ENCODE data around the gene RINT1.

DNA sequence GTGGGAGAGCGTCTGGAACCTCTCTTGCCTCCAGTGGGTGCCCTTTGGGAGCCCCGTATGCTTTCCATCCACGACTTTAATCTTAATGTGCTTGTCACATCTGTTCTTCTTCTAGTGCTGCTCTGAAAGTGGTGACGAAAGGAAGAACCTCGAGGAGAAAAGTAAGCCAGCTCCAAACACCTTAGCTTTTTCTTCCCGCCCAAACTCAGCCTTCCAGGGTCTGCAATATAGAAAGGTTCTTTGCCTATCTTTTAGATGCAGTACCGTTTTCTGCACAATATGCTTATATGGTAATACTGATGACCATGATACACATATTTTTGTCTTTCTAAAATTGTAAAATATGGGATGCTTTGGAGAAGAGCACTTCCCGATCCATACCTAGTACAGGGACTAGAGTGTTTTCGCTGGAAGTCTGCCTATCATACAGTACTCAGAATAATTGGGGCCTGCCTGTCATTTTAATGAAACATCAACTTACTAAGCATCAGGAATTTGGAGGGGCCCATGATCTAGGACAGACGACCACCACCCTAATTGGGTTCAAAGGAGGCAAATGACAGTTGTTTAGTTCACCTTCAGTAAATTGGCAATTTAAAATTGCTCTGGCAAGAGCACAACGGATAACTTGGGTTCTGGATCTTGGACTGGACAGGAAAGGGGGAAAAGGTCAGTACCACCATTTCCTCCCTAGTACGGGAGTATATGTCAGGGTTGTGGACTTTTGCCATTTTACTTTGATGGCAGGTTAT is 884 bp downstream of the RINT1 start:
- TF ChIP-seq, protein P1, sequence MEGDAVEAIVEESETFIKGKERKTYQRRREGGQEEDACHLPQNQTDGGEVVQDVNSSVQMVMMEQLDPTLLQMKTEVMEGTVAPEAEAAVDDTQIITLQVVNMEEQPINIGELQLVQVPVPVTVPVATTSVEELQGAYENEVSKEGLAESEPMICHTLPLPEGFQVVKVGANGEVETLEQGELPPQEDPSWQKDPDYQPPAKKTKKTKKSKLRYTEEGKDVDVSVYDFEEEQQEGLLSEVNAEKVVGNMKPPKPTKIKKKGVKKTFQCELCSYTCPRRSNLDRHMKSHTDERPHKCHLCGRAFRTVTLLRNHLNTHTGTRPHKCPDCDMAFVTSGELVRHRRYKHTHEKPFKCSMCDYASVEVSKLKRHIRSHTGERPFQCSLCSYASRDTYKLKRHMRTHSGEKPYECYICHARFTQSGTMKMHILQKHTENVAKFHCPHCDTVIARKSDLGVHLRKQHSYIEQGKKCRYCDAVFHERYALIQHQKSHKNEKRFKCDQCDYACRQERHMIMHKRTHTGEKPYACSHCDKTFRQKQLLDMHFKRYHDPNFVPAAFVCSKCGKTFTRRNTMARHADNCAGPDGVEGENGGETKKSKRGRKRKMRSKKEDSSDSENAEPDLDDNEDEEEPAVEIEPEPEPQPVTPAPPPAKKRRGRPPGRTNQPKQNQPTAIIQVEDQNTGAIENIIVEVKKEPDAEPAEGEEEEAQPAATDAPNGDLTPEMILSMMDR (IDR thresholded peaks at IDR 0.05), result no peak
- no peak for TF ChIP-seq POLR2A (IDR thresholded peaks at IDR 0.05)

Data from esophagus squamous epithelium (tissue), 4 donors.